22Rv1 (cell line): Measurements from ENCODE around the gene SPEF1.

Source experiments
- ZFX ChIP-seq: fragments of 450-650 bp; IDR thresholded peaks from 2 replicates; pipeline ENCODE4 v1.6.1; 2017; ENCODE audit warnings: antibody characterized with exemption, borderline replicate concordance
- TF ChIP-seq, protein P1 (sequence below): fragments of 450-650 bp; IDR thresholded peaks from 2 replicates; pipeline ENCODE4 v1.5.1; 2017; ENCODE audit warnings: mild to moderate bottlenecking

DNA sequence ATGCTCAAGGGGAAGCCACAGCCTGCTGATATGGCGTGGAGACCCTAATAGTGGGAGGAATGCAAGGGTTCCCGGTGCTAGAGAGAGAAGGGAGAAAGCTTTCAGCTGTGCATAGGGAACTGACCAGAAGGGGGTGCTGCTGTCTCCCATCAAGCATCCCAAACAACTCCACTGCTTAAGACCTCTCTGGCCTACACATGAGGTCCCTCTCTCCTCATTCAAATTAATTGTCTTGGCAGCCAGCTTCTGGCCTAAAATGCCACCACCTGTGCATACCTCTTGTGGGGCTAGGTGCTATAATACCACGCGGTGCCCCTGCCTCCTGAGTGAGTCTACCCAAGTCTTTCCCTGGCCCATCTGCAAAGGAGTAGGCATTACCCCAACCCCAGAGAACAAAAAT lies 28.1 kb downstream of the SPEF1 start:
- TF ChIP-seq, protein P1, sequence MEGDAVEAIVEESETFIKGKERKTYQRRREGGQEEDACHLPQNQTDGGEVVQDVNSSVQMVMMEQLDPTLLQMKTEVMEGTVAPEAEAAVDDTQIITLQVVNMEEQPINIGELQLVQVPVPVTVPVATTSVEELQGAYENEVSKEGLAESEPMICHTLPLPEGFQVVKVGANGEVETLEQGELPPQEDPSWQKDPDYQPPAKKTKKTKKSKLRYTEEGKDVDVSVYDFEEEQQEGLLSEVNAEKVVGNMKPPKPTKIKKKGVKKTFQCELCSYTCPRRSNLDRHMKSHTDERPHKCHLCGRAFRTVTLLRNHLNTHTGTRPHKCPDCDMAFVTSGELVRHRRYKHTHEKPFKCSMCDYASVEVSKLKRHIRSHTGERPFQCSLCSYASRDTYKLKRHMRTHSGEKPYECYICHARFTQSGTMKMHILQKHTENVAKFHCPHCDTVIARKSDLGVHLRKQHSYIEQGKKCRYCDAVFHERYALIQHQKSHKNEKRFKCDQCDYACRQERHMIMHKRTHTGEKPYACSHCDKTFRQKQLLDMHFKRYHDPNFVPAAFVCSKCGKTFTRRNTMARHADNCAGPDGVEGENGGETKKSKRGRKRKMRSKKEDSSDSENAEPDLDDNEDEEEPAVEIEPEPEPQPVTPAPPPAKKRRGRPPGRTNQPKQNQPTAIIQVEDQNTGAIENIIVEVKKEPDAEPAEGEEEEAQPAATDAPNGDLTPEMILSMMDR: peak; percentile 88
- TF ChIP-seq ZFX: no peak
